Astrocyte (in vitro differentiated cells and primary cell): ENCODE measurements around the gene FIZ1. TPM values are rescaled to one million over a fixed set of nuclear protein-coding genes. Genes with fewer than 3 reads are reported as not detected.
"Not testable (repeated sequence)": the region's sequence is repeated elsewhere in the genome, so short reads cannot be mapped to it uniquely, and the experiment has no call there.

Source experiments
- DNase-seq: peaks from one replicate; pipeline ENCODE4 v3.0.0-alpha.2; 2010; ENCODE audit warnings: low read depth
- FAIRE-seq: peaks from 2 replicates; lab custom pipeline; 2011; peaks lifted over from hg19 to GRCh38; lab: Jason Lieb, UNC
- H2AFZ ChIP-seq: 2 replicates; pipeline ENCODE4 v1.6.0; 2012; ENCODE audit warnings: low read depth, low read length, inconsistent platforms
- H3K27ac ChIP-seq: 2 replicates; pipeline ENCODE4 v1.5.1; 2011; ENCODE audit warnings: low read depth, low read length, inconsistent platforms
- H3K27me3 ChIP-seq: 2 replicates; pipeline ENCODE4 v1.6.0; 2011; ENCODE audit warnings: low read length, inconsistent platforms; ENCODE audit not compliant: insufficient read depth
- H3K36me3 ChIP-seq: 2 replicates; pipeline ENCODE4 v1.5.1; 2011; ENCODE audit warnings: low read length, inconsistent platforms; ENCODE audit not compliant: insufficient read depth
- H3K4me1 ChIP-seq: 2 replicates; pipeline ENCODE4 v1.5.1; 2011; ENCODE audit warnings: low read length, inconsistent platforms; ENCODE audit not compliant: insufficient read depth
- H3K4me2 ChIP-seq: 2 replicates; pipeline ENCODE4 v1.6.0; 2012; ENCODE audit warnings: low read length, inconsistent platforms
- H3K4me3 ChIP-seq: 2 replicates; pipeline ENCODE4 v1.5.1; 2011; ENCODE audit warnings: low read depth, mild to moderate bottlenecking, low read length, inconsistent platforms; ENCODE audit not compliant: insufficient read depth
- H3K79me2 ChIP-seq: 2 replicates; pipeline ENCODE4 v1.6.0; 2012; ENCODE audit warnings: mild to moderate bottlenecking, low read length, inconsistent platforms; ENCODE audit not compliant: insufficient read depth
- H3K9ac ChIP-seq: 2 replicates; pipeline ENCODE4 v1.6.0; 2012; ENCODE audit warnings: mild to moderate bottlenecking, low read length, inconsistent platforms
- H3K9me3 ChIP-seq: 2 replicates; pipeline ENCODE4 v1.5.1; 2012; ENCODE audit warnings: low read depth, mild to moderate bottlenecking, low read length, inconsistent platforms; ENCODE audit not compliant: insufficient read depth
- H4K20me1 ChIP-seq: 2 replicates; pipeline ENCODE4 v1.6.0; 2012; ENCODE audit warnings: low read length, inconsistent platforms; ENCODE audit not compliant: insufficient read depth
- H3K27ac Mint-ChIP-seq: one replicate; pipeline ENCODE4 v1.8.0; 2021; ENCODE audit warnings: mild to moderate bottlenecking, mixed read lengths; ENCODE audit not compliant: unreplicated experiment
- H3K27me3 Mint-ChIP-seq: one replicate; pipeline ENCODE4 v1.8.0; 2021; ENCODE audit warnings: low read depth, mixed read lengths; ENCODE audit not compliant: unreplicated experiment
- H3K36me3 Mint-ChIP-seq: one replicate; pipeline ENCODE4 v1.8.0; 2021; ENCODE audit warnings: low read depth, mixed read lengths; ENCODE audit not compliant: unreplicated experiment
- H3K4me1 Mint-ChIP-seq: one replicate; pipeline ENCODE4 v1.8.0; 2021; ENCODE audit warnings: low read depth, mixed read lengths; ENCODE audit not compliant: unreplicated experiment
- H3K4me3 Mint-ChIP-seq: one replicate; pipeline ENCODE4 v1.8.0; 2021; ENCODE audit warnings: mild to moderate bottlenecking, moderate library complexity, mixed read lengths; ENCODE audit not compliant: unreplicated experiment
- H3K9me3 Mint-ChIP-seq: one replicate; pipeline ENCODE4 v1.8.0; 2021; ENCODE audit warnings: mild to moderate bottlenecking, mixed read lengths; ENCODE audit not compliant: unreplicated experiment
- EZH2 ChIP-seq: IDR thresholded peaks from 2 replicates; pipeline ENCODE4 v1.6.1; 2012; ENCODE audit warnings: mild to moderate bottlenecking, low read length, inconsistent platforms; ENCODE audit not compliant: insufficient read depth
- total RNA-seq: library from RNA; stranded (reverse); gene quantifications from 2 replicates; pipeline ENCODE4 v1.2.1, GENCODE V29; 2021
- TF ChIP-seq, protein P1 (sequence below): IDR thresholded peaks from 2 replicates; pipeline ENCODE4 v1.5.1; 2011; ENCODE audit warnings: low read depth, mild to moderate bottlenecking, inconsistent platforms, low read length, moderate library complexity; ENCODE audit not compliant: insufficient read depth

FIZ1 gene
- total RNA-seq, 1 donor from 2014 or later = 14.5 TPM

DNA sequence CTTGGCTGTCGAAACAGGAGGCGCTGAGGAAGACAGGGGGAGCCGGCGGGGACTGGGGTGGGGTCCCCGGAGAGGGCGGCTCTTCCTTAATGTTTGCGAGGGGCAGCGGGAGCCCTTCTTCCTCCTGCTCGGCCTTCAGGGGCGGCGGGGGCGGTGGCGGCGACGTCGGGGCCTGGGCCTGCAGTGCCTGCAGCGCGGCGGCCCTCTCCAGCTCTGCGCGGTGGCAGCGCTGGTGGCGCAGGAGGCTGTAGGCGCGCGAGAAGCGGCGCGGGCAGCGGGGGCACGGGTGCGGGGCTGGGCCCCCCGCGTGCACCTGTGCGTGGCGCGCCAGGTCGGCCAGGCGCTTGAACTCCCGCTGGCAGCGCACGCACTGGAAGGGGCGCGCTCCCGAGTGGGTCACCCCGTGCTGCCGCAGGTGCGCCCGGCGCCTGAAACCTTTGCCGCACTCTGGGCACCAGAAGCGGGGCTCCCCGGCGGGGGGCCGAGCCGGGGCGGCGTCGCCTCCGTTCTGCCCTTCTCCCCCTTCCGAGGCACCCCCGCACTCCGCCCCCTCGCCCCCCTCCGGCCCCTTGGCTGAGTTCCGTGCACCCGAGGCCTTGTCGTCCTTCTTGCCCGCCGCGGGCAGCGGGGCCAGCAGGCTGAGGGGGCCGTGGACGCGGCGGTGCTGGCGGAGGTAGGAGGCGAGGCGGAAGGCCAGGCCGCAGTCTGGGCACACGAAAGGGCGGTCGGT is 21.1 kb downstream of the FIZ1 start:
- peaks cover 5% of the 10 kb centered on the region for H3K36me3 ChIP-seq
- Mint-ChIP-seq H3K36me3 (peaks cover 14% of the 10 kb centered on the region), H3K27me3 (no peaks in the 10 kb centered on the region), H3K9me3 (no peaks in the 10 kb centered on the region), H3K4me3 (no peak overlapping the region), H3K27ac (no peak overlapping the region), H3K4me1 (peaks cover 25% of the 10 kb centered on the region)
- peaks cover 4% of the 10 kb centered on the region for H3K4me1 ChIP-seq
- H3K27ac ChIP-seq = no peak overlapping the region
- H4K20me1 ChIP-seq = peaks cover 12% of the 10 kb centered on the region
- no peaks in the 10 kb centered on the region for H3K27me3 ChIP-seq
- no peaks in the 10 kb centered on the region for H3K9me3 ChIP-seq
- no peak for TF ChIP-seq EZH2
- TF ChIP-seq, protein P1, sequence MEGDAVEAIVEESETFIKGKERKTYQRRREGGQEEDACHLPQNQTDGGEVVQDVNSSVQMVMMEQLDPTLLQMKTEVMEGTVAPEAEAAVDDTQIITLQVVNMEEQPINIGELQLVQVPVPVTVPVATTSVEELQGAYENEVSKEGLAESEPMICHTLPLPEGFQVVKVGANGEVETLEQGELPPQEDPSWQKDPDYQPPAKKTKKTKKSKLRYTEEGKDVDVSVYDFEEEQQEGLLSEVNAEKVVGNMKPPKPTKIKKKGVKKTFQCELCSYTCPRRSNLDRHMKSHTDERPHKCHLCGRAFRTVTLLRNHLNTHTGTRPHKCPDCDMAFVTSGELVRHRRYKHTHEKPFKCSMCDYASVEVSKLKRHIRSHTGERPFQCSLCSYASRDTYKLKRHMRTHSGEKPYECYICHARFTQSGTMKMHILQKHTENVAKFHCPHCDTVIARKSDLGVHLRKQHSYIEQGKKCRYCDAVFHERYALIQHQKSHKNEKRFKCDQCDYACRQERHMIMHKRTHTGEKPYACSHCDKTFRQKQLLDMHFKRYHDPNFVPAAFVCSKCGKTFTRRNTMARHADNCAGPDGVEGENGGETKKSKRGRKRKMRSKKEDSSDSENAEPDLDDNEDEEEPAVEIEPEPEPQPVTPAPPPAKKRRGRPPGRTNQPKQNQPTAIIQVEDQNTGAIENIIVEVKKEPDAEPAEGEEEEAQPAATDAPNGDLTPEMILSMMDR = no peak
- DNase-seq (no peak), FAIRE-seq (no peak)
- H3K79me2 ChIP-seq = peaks cover 27% of the 10 kb centered on the region
- no peak overlapping the region for H3K4me3 ChIP-seq
- no peak overlapping the region for H2AFZ ChIP-seq
- H3K9ac ChIP-seq = no peak overlapping the region
- H3K4me2 ChIP-seq = no peak overlapping the region

DNA sequence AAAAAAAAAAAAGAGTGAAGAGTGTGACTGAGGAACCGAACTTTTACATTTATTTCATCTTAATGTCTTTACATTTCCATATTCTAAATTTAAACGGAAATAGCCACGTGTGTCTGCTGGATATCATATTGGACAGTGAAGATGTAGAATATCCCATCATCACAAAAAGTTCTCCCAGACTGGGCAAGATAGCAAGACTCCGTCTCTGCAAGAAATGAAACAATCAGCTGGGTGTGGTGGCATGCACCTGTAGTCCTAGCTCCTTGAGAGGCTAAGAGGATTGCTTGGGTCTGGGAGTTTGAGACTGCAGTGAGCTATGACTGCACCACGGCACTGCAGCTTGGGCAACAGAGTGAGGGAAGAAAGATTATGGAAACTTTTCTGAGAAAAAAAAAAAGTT is 22.6 kb downstream of the FIZ1 start:
- H3K36me3 ChIP-seq = peaks cover 5% of the 10 kb centered on the region
- H3K4me3 Mint-ChIP-seq = peak overlapping the region; percentile 70
- peak overlapping the region; percentile 78 for H3K27ac Mint-ChIP-seq

DNA sequence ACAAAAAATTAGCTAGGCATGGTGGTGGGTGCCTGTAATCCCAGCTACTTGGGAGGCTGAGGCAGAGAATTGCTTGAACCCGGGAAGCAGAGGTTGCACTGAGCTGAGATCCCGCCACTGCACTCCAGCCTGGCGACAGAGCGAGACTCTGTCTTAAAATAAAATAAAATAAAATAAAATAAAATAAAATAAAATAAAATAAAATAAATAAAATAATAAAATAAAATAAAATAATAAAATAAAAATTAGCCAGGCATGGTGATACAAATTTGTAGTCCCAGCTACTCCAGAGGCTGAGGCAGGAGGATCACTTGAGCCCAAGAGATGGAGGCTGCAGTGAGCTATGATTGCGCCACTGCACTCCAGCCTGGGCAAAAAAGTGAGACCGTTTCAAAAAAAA is 25.4 kb downstream of the FIZ1 start:
- FAIRE-seq, H3K4me3 ChIP-seq, H2AFZ ChIP-seq, H3K9me3 Mint-ChIP-seq, H3K79me2 ChIP-seq, DNase-seq, H3K36me3 ChIP-seq, H3K4me3 Mint-ChIP-seq, H3K27me3 ChIP-seq, H3K27me3 Mint-ChIP-seq, H3K4me1 ChIP-seq, H3K4me2 ChIP-seq, H3K27ac ChIP-seq, H3K9ac ChIP-seq, H4K20me1 ChIP-seq, H3K4me1 Mint-ChIP-seq, H3K27ac Mint-ChIP-seq, H3K9me3 ChIP-seq: not testable (repeated sequence)
- H3K36me3 Mint-ChIP-seq = peaks cover 10% of the 10 kb centered on the region

More for the DNA sequence above, 22.6 kb downstream of the FIZ1 start:
- Histone ChIP-seq H3K4me3 (no peak overlapping the region), H2AFZ (no peak overlapping the region), H3K4me1 (peaks cover 4% of the 10 kb centered on the region), H3K4me2 (no peak overlapping the region), H3K79me2 (peaks cover 27% of the 10 kb centered on the region), H3K9me3 (no peaks in the 10 kb centered on the region), H3K27me3 (no peaks in the 10 kb centered on the region), H3K9ac (no peak overlapping the region), H4K20me1 (peaks cover 12% of the 10 kb centered on the region), H3K27ac (no peak overlapping the region)
- DNase-seq = no peak
- Mint-ChIP-seq H3K36me3 (peaks cover 14% of the 10 kb centered on the region), H3K9me3 (no peaks in the 10 kb centered on the region), H3K4me1 (peaks cover 20% of the 10 kb centered on the region), H3K27me3 (no peaks in the 10 kb centered on the region)
- FAIRE-seq = no peak
- TF ChIP-seq EZH2 = no peak
- TF ChIP-seq, protein P1 = no peak

DNA sequence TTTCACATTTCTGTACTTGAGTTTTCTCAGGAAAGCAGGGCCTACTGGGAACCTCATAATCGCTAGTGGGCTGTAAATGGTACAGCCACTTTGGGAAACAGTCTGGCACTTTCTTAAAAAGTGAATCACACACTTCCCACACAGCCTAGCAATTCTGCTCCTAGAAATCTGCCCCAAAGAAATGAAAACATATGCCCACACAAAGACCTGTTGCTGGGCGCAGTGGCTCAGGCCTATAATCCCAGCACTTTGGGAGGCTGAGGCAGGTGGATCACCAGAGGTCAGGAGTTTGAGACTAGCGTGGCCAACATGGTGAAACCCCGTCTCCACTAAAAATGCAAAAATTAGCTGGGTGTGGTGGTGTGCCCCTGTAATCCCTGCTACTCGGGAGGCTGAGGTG is 29.8 kb downstream of the FIZ1 start:
- not testable (repeated sequence) for H3K4me3 Mint-ChIP-seq, H3K79me2 ChIP-seq, FAIRE-seq, H3K9me3 ChIP-seq, H2AFZ ChIP-seq, H3K4me1 Mint-ChIP-seq, H4K20me1 ChIP-seq, H3K9me3 Mint-ChIP-seq, H3K4me2 ChIP-seq, H3K4me3 ChIP-seq, H3K27ac Mint-ChIP-seq, H3K27ac ChIP-seq, H3K27me3 ChIP-seq, DNase-seq, H3K36me3 ChIP-seq, H3K36me3 Mint-ChIP-seq, H3K9ac ChIP-seq, H3K27me3 Mint-ChIP-seq, H3K4me1 ChIP-seq
